Measurements from ENCODE around the gene MTCL3.
"Not testable (repeated sequence)": the region's sequence is repeated elsewhere in the genome, so short reads cannot be mapped to it uniquely, and the experiment has no call there.

MTCL3 gene

GRCh38 chr6:127428562-127428961 lies 90.6 kb downstream of the MTCL3 start:
- DNase-seq (ENCODE audit: low read depth in 2 of 2) = not testable (repeated sequence)

DNA sequence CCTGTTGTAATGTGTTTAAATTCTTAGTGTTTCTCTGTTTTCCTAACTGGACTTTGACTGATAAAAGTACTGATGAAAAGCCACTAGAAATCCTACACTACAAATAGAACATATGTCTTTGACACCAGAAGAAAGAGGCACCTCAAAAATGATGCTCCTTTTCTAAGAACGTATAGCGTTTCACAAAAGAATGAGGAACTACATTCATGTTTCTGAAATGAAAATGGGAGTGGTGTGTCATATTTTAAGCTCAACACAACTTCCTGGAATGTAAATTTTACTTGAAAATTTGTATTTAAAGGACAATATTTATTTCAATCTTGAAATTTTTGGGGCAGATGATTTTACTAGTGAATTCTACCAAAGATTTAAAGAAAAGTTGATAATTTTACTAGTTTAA lies 95.2 kb downstream of the MTCL3 start:
- no peak for DNase-seq (ENCODE audit: low read depth in 2 of 2)
